Smooth muscle cell of the brain vasculature (primary cell): ENCODE data around the gene LMBRD1.
"Not testable (repeated sequence)": the region's sequence is repeated elsewhere in the genome, so short reads cannot be mapped to it uniquely, and the experiment has no call there.

Source experiments
- DNase-seq: peaks from one replicate; pipeline ENCODE4 v3.0.0-alpha.2; 2012; ENCODE audit warnings: low read depth, low spot score

The LMBRD1 gene

DNA sequence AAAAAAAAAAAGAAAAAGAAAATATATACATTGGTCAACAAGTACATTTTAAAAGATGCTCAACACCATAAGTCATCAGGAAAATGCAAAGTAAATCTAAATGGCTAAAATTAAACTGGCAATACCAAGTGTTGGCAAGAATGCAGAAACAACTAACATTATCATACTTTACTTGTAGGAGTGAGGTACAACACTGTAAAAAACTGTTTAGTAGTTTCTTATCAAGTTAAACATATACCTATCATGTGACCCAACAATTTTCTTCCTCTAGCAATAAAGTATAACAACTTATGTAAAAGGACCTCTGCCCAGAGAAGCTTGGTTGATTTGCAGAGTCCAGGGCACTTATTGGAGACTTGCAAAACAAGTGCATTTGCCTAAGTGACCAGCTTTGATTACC is 40.4 kb downstream of the LMBRD1 start:
- DNase-seq = no peak

DNA sequence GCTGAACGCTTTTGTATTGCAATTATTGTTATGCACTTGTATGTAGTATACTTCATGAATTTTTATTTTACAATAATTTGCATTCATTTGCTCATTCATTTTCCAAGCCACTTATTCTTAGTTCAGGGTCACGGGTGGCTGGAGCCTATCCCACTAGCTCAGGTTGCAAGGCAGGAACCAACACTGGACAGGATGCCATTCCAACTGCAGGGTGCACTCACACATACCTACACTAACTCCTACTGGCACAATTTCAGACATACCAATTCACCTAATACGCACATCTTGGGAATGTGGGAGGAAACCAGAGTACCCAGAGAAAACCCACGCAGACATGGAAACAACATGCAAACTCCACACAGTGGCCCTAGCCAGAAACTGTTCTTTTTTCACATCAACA is 61.8 kb downstream of the LMBRD1 start:
- DNase-seq = no peak

DNA sequence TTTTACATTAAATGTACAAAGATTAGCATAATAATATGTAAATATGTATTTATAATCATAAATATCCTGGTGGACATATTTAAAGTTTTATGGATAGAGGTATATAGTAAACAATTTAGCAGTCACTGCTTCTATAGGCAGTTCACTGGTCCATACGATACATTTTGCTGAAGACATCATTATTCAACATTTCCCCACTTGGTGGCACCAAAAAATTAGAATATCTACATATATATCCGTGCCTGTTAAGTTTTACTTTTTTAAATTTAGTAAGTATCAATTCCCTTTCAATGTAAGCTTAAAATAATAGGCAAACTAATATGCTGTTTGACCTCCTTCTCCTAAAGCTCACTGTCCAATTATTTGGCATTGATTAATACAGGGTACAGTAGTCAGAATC is 64.2 kb downstream of the LMBRD1 start:
- DNase-seq = no peak

DNA sequence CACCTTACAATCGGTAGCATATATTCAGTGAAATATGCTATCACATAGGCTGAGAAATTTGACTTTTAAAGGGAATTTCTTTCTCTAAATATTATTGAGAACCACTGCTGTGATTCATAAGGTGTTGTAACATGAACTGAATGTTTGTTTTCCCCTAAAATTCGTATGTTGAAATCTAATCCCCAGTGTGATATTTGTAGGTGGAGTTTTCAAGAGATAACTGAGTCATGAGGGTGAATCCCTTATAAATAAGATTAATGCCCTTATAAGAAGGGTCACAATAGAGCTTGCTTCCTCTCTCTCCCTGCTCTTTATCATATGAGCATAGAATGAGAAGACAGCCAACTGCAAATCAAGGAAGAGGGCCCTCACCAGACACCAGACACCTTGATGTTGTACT is 64.8 kb downstream of the LMBRD1 start:
- DNase-seq = no peak

DNA sequence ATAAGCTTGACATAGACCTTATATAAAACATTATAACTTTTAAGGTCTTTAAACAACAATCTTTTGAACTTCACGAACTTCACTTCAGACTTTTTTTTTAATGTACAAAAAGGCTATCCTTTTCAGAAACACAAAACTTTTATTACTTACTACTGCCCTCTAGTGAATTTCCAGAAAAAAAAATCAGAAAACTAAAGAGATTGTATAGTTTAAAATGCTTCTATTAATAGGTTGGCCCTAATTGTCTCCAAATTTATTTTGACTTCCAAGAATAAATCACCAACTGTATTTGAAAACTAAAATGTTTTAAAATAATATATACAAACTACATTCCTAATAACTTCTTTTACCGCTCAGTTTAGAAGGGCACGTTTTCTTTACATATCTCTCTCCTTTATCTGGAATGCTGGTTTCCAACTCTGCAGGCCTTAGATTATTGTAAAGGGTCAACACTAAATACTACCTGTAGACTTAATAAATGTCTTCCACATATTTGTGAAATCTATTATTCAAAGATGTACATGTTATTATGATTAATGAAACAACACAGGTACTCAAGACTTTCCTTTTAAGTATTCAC is 66.8 kb downstream of the LMBRD1 start:
- DNase-seq = no peak

DNA sequence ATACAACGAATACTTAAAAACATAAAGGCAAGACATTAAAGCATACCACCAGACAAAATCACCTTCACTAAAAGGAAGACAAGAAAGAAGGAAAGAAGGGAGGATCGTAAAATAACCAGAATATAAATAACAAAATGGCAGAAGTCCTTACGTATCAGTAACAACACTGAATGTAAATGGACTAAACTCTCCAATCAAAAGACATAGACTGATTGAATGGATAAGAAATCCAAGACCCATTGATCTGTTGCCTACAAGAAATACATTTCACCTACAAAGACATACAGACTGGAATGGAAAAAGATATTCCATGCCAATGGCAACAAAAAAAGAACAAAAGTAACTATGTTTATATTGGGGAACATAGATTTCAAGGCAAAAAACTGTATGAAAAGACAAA is 74.1 kb downstream of the LMBRD1 start:
- DNase-seq = no peak

DNA sequence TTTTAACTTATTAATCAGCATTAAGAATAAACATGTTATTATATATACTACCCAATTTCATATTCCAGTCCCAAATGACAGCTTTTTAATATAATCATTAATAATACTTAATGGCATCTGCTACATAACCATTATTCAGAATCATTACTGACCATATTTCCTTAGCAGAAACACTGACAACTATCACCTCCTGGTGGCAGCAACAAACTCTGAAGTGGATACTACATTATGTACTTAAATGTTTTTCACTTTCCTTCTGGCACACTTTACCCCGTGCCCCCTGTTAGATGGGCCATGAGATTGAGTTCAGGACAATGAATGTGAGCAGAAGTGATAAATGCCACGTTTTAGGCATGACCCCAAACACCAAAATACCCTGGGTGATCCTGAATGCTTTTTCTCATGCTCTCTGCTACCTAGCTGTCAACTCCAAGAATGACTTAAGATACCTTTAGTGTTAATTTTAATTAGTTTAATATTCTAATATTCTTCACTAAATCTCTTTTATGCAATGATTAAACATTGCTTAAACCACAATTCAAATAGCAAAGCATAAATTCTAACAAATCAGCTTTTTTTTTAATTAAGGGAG is 77.1 kb downstream of the LMBRD1 start:
- DNase-seq = no peak

DNA sequence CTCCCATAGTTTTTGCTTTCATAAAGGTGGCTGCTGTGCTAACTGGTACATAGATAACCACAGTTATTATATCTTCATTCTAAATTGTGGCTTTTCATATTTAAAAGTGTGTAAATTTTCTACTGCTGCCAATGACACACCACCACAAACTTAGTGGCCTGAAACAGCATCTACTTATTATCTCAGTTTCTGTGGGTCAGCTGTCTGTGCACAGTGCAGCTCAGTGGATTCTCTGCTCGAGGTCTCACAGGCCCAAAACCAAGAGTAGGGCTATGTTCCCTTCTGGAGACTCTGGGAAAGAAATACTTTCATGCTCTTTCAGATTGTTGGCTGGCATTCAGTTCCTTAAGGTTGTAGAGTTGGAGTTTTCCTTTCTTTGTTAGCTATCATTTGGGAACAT is 90.1 kb downstream of the LMBRD1 start:
- no peak for DNase-seq

DNA sequence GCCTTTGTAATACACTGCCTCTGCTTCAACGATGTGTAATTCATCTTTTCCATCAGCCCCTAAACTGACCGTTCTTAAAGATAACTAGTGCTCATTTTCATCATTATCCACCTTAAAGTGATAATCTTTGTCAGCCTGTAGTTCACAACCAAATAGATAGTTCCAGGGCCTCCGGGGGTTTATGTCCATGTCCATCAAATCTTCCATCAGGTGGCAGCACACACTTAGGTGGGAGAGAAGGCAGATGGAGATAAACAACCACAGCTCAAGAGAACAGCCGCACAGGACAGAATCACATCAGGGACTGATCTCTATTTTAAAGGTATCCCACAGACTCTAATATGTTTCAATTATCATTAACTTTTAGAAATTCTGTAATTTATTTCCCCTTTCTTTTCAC is 90.9 kb downstream of the LMBRD1 start:
- no peak for DNase-seq

DNA sequence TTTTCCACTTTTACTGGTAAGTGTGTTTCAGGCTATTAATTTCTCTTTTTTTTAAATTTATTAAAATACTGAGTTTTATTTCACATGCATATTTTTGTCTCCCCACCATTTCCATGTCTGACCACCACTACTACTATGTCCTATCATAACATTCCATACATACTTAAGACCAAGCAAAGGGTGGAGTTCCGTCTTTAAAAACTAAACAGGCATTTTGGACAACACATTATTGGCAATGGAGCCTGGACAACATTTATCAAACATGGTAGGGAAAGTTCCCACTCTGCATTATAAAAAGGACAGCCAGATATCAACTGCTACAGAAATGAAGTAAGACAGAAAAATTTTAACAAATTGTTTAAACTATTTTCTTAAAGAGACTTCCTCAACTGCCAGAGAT is 91.9 kb downstream of the LMBRD1 start:
- DNase-seq = no peak

DNA sequence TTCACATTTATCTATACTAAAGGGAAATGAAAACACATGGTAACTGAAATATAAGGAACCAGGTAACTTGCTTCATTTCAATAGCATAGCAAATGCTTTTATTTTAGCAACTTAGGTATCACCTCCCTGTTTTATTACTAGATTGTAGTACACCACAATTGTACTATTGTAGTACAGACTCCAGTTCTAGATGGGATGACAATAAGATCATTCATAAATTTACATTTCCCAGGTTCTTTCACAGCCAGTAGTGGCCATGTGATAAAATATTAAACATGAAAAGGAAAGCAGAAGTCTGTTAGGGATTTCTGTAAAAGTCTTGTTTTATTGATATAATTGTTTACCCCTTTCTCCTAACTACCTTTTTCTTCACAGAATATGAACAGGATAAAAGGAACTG is 97.2 kb downstream of the LMBRD1 start:
- DNase-seq = no peak

DNA sequence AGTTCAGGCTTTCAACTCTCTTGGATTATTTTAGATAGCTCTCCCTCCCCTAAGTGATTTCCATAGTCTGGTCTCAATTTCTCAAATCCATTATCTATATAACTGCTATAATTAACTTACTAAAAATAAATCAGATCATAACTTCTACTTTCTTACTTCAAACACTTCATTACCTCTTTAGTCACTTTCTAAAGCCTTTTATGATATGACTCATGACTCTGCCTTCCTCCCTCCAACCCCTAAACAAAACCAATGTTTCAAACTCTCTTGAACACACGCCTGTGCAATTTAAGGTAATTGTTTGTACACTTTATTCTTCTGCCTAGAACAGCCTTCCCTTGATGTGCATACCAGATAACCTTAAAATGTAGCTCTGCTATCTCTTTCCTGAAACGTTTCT is 100.5 kb downstream of the LMBRD1 start:
- no peak for DNase-seq

DNA sequence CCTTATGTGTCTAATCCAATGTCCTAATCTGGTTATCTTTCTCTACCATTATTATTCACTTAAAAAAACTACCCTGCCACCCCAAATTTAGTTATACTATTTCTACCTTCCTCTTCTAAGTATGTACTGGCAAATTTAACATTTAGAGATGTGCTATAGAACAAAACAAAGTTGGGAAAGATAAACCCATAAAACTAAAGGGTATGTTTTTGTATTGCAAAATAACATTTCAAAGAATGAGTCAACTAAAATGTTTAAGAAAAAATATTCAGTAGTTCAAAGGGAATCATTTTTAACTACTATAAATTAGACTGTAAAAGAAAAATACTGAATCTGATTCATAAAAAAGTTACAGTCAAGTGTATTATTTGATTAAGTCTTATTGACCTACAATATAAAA is 103.0 kb downstream of the LMBRD1 start:
- DNase-seq = no peak

DNA sequence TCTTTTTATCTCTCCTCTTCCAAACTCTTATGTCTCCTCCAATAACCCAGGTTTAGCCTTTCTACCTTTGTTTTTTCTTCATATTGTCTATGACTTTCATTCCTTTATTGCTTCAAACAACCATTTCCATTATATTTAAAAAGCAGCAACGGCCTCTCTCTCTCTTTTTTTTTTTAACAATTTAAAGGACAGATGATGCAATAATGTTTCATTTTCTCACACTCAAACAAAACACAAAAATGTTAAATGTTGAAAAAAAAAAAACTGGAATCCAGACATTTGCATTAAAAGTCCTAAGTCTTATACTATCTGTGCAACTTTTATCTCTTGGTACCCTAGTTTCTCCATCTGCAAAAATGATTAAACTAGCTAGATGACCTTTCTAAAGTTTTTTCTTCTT is 105.8 kb downstream of the LMBRD1 start:
- no peak for DNase-seq

DNA sequence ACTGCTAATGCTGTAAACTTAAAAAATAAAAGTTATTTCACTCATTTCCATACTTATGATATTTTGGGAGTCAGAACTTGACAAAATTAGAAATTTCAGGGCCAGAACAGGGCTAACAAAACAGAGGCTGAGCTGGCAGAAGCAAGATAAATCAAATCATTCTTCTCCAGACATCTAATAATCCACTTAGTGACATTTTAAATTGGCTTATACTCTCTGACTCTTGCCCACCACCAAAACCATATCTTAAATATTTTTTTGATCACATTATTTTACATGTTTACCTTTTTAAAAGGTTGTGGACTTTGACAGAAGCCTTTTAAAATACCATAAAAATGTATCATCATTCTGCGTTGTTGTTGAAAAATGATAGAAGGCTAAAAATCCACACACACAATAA is 116.5 kb downstream of the LMBRD1 start:
- DNase-seq = no peak

DNA sequence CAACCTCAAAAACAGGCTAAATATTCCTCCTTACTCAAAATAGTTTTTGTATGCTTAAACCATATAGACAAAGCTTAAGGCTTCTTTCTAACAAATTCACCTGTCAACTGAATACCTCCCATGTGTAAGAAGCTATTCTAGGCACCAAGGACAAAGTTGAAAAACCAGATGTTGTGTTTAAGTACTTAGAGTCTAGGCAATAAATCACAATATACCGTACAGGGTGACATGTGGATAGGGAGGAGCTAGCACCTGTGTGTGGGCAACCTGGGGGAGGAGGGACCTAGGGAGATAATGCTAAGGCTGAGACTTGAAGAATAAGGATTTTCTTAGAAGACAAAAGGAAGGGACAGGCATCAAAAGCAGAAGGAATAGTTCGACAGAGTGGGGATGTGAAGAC is 123.5 kb downstream of the LMBRD1 start:
- DNase-seq = no peak

DNA sequence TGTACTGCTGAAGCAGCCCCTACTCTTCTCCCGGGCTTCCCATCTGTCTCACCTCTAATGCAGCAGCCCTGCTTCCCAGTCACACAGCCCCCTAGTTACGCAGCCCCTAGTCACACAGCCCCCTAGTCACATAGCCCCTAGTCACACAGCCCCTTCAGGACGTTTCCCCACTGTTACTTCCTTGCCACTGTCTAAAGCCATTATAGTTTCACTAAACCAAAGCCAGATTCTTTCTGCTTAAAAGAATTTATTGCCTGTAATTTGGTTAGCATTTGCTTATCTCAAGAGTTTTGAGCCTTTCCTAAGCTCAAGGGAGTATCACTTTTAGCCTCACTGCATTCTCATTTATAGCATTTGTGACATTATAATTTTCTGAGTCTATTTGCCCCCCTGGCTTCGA is 127.9 kb downstream of the LMBRD1 start:
- DNase-seq = no peak

DNA sequence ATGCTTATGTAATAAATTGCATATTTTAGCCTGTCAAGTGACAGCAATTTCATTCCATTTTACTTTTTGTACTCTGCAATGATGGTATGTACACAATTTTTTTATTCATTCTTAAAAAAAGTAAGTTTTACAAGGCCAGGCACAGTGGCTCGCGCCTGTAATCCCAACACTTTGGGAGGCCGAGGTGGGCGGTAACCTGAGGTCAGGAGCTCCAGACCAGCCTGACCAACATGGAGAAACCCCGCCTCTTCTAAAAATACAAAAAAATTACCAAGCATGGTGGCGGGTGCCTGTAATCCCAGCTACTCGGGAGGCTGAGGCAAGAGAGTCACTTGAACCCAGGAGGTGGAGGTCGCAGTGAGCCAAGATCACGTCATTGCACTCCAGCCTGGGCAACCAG is 130.0 kb downstream of the LMBRD1 start:
- not testable (repeated sequence) for DNase-seq

DNA sequence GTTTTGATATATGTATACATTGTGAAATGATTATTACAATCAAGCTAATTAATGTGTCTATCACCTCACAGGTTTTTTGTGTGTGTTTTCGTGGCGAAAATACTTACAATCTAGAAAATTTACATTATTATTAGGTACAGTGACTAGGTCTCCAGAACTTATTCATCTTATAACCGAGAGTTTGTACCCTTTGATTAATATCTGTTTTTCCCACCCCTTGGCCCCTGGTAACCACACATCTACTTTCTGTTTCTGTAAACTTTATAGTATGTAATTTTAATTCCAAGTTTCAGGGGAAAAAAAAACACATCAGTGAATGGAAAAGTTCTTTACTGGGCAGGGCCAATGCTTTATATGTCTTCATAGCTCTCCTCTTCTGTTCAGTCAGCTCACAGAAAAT is 131.4 kb downstream of the LMBRD1 start:
- no peak for DNase-seq

DNA sequence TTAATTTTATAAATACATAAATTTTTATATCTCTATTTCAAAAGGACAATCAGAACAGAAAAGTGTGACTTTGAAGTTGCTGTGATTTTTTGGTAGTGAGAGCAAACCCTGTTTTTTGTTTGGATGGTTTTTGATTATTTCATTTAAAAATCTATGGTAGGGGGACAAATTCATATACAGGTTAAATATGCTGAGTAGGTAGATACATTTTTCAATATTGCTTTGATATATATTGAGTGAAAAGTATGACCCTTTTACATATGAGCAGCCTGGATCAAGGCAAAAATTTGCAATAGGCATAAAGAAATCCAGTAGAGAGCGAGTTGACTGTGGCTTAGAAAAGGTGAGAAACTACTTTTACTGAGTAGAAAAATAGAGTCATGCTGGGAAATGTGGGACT is 132.3 kb downstream of the LMBRD1 start:
- DNase-seq = no peak

DNA sequence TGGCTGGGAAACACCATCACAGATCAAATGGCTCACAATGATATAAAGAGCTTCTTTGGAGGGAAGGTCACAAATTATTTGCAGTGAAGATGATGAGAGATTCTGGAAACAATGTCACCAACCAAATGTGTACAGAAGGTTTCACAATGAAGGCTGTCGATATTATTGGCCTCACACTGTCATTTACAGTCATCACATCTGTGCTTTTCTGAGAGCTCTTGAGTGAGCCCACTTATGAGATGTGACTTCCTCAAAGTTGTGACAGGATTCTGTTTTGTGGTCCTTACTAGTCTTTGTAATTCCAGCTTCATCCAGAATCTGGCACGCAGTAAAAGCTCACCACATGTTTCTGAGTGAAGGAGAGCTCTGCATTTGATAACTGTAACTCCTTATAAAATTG is 133.6 kb downstream of the LMBRD1 start:
- no peak for DNase-seq

DNA sequence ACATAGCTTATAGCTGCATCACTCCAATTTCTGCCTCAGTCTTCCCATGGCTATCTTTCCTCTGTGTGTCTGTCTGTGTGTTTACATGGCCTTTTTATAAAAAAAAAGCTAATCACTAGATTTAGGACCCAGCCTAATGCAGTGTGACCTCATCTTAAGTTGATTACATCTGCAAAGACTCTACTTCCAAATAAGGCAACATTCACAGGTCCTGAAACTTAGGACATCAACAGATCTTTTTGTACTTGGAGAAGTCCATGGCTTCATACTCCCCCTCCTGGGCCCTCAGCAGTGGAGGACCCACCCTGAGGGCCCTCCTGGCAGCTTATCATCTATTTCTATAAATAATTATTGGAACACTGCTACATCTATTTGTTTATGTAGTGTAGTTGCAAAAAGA is 146.1 kb downstream of the LMBRD1 start:
- DNase-seq = no peak

DNA sequence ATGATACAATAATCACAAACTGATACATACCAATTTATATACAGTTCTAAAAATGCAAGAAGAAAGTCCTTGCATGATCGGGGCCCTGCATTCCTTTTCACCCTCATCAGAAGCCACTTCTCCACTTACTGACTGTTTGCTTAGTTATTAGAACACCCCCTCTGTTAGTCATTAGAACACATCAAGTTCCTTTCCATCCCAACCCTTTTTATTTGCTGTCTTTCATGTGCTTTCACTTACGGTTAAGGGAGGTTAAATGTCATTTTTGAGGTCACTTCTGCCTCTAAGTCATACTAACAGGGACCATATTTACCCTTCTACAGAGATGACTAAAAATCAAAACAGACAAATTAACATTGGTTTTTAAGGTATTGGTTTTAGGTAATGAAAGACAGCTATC is 149.1 kb downstream of the LMBRD1 start:
- no peak for DNase-seq

DNA sequence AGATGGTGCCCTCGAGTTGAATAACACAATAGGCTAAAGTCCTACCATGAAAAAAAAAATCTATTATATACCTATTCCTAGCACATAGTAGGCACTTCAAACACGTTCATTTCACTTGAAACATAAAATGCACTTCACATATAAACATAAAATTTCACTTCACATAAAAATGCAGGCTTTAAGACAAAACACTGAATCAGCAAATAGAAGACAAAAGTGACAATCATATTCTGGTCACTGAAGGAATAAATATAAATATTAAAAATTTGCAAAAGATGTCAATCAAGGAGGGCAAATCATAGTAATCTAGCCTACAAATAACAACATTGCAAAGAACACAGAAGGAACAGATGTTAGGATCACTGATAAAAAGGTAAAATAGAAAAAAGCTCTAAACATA is 153.1 kb downstream of the LMBRD1 start:
- no peak for DNase-seq
